ENCODE results near the gene MROH2A. TPM values are rescaled to one million over a fixed set of nuclear protein-coding genes. Genes with fewer than 3 reads are reported as not detected.
A peak's percentile ranks its signal among the peaks of the same experiment; 100 is the strongest.

The MROH2A gene
- total RNA-seq, 1 donor from 2014 or later: not detected

DNA sequence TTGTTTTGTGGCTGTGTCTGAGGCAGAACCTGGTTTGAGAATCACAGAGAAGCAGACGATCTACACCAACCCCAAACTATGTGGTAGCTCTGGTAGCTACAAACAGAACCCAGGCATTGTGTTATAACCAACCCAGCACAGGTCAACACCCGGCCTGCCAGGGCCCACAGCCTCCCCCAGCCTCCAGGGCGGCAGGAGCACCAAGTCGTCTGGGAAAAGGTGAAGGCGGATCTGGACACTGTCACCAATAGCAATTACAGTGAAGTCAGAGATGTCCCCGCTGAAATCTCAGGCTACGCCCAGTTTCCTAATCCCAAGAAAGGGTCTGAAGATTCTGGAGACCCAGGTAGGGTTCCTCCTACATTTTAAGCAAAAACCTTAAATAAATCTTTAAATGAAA, 72.6 kb downstream of the MROH2A start:
- TF ChIP-seq, protein P1, sequence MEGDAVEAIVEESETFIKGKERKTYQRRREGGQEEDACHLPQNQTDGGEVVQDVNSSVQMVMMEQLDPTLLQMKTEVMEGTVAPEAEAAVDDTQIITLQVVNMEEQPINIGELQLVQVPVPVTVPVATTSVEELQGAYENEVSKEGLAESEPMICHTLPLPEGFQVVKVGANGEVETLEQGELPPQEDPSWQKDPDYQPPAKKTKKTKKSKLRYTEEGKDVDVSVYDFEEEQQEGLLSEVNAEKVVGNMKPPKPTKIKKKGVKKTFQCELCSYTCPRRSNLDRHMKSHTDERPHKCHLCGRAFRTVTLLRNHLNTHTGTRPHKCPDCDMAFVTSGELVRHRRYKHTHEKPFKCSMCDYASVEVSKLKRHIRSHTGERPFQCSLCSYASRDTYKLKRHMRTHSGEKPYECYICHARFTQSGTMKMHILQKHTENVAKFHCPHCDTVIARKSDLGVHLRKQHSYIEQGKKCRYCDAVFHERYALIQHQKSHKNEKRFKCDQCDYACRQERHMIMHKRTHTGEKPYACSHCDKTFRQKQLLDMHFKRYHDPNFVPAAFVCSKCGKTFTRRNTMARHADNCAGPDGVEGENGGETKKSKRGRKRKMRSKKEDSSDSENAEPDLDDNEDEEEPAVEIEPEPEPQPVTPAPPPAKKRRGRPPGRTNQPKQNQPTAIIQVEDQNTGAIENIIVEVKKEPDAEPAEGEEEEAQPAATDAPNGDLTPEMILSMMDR (conservative IDR thresholded peaks at IDR 0.05; ENCODE audit: low read depth, low read length): no peak
- H3K4me3 ChIP-seq (ENCODE audit: low read depth, low read length): no peak overlapping the region
- no peak for DNase-seq (ENCODE audit: low read depth)

DNA sequence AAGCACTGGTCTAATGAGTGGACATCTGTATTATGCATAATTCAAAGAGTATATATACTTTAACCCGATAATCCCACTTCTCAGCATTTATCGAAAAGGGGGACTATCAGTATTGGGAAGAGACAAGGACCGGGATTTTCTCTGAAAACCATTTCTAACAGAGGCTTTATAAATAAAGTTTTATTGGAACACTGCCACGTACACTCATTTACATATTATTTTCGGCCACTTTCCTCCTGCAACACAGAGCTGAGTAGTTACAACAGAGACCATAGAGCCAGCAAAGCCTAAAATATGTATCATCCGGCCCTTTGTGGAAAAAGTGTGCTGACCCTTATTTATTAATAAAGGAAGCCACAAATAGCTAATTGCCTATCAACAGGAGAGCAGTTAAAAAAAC, 73.0 kb downstream of the MROH2A start:
- TF ChIP-seq, protein P1 (conservative IDR thresholded peaks at IDR 0.05; ENCODE audit: low read depth, low read length): no peak
- DNase-seq (ENCODE audit: low read depth): no peak
- no peak overlapping the region for H3K4me3 ChIP-seq (ENCODE audit: low read depth, low read length)

DNA sequence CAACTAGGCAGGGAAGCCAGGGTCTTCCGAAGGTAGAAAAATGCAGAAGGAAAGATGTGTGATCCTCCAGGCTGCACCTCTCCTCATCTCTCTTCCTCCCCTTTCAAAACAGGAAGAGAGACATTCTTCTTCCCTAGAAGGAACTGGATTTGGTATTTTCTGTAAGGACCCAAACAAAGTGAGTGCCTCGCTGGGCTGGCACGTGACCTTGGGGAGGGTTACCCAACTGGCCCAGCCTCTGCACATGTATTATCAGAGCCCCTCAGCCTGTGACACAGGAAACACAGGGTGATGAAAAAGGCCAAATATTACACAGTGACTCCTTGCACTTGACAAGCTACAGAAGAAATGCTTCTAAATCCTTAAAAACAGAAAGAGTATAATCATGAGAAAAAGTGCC, 73.9 kb downstream of the MROH2A start:
- TF ChIP-seq, protein P1 (conservative IDR thresholded peaks at IDR 0.05; ENCODE audit: low read depth, low read length): no peak
- peak overlapping the region; percentile 96 for H3K4me3 ChIP-seq (ENCODE audit: low read depth, low read length)

DNA sequence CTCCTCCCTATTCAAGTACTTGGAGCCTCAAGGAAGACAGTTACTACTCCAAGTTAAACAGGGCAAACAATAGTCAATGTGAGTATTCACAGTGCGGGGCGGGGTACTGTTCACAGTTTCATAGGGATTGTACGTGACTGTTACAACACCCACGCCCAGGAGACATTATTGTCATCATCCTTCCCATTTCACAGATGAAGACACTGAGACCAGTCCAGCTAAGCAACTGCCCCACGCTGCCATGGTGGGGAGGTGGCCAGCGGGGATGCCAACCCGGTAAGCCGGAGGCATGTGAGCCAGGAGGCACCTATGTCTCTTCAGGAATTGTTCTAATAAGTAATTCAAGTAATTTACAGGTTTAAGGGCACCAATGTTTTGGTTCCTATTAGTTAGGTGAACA, 75.2 kb downstream of the MROH2A start:
- peak overlapping the region; percentile 96 for H3K4me3 ChIP-seq (ENCODE audit: low read depth, low read length)
- TF ChIP-seq, protein P1 (conservative IDR thresholded peaks at IDR 0.05; ENCODE audit: low read depth, low read length): no peak
- DNase-seq (ENCODE audit: low read depth): no peak

More for the DNA sequence above, 73.9 kb downstream of the MROH2A start:
- no peak for DNase-seq (ENCODE audit: low read depth)

DNA sequence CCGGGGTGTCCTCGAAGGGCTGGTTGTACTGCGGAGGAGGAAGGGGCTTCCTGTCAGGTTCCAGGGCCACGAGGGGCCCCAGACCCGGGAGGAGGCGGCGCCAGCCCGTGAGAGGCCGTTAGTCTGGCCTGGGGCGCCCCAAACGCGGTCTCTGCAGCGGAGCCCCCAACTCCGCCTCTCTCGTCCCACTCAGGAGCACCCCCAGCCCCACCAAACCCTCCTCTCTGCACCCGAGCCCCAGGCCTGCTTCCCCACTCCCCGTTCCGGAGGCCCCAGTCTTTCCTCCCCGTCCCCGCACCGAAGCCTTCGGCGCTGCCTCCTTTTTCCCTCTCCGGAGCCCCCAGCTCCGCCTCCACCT, 75.7 kb downstream of the MROH2A start:
- TF ChIP-seq, protein P1 (conservative IDR thresholded peaks at IDR 0.05; ENCODE audit: low read depth, low read length): no peak
- no peak for DNase-seq (ENCODE audit: low read depth)
- H3K4me3 ChIP-seq (ENCODE audit: low read depth, low read length): peak overlapping the region; percentile 96

DNA sequence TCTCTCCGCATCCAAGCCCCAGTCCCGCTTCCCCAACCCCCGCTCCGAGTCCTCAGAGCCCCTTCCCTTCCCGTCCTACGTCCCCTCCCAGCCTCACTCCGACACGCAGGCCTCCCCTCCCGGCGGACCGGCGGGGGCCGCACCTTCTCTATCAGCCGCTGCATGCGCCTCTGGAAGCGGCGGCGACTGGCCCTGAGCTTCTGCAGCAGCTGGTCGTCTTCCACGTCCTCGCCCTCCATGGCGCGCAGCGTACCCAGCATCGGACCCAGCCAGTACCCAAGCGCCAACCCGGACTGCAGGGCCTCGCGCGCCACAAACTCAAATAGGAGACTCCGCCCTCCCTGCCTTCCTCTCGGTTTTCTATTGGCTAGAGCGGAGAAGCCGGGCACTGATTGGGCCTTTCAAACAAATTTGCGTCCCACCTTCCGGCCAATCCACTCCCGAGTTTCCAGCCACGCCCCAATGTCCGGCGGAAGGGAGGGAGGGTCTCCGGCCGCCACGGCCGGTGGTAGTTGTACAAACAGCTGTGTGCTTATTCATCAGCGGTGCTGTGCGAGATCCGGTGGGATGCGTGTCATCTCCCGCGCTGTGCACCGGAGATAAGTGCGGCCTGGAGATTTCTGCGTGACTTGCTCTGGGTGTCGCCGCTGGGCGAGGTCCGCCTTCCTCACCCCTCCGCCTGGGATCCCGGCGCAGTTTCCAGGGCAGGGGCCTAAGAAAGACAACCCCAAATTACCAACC, 76.3 kb downstream of the MROH2A start, which contains the start of gene HJURP:
Gene HJURP, minus strand, starts transcription at position 295 of the 741 bp plus-strand sequence. Its CDS starts 35 bp downstream, at position 260.
- TF ChIP-seq, protein P1 (conservative IDR thresholded peaks at IDR 0.05; ENCODE audit: low read depth, low read length): no peak
- peak; percentile 60 for DNase-seq (ENCODE audit: low read depth)
- H3K4me3 ChIP-seq (ENCODE audit: low read depth, low read length): peak within 1 kb of the TSS; percentile 96

DNA sequence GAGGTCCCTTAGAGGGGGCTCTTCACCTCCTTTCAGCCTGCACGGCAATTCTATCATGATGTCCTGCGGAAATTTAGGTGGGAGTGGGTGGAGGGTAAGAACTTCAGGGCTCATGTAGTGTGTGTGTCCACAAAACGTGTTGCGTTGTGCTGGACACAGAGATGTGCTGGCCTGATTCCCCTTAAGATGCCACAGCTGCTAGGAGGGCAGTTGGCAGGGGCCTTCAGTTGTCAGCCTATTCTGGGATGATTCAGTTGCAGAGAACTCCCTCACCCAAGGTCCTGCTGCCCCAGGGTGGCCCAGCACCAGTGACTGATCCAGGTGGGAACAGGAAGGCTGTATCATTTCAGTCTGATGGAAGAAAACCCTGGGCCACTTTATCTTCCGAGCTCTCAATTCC, 77.2 kb downstream of the MROH2A start:
- H3K4me3 ChIP-seq (ENCODE audit: low read depth, low read length): no peak overlapping the region
- DNase-seq (ENCODE audit: low read depth): no peak

More for the DNA sequence above, 77.2 kb downstream of the MROH2A start:
- TF ChIP-seq, protein P1 (conservative IDR thresholded peaks at IDR 0.05; ENCODE audit: low read depth, low read length): no peak

Data from epithelial cell of proximal tubule (primary cell).